K562 (cell line): ENCODE results near the gene BDH1. TPM values are rescaled to one million over a fixed set of nuclear protein-coding genes. Genes with fewer than 3 reads are reported as not detected.

ENCODE experiments used
- ARID4B ChIP-seq: sonication (generic); formaldehyde crosslinking; IDR thresholded peaks from 2 replicates; pipeline ENCODE4 v1.8.0; 2022; ENCODE audit warnings: mild to moderate bottlenecking, missing genetic modification reagents
- E2F6 ChIP-seq, 2 experiments: IDR thresholded peaks; 2 replicates each; pipeline ENCODE4 v1.6.1; 2011; ENCODE audit warnings: borderline replicate concordance in 1 of 2, control low read depth in 1 of 2, low read depth in 1 of 2, low read length in 1 of 2, mild to moderate bottlenecking in 1 of 2, mixed read lengths in 1 of 2, moderate library complexity in 1 of 2; ENCODE audit not compliant: insufficient read depth in 1 of 2, insufficient read length in 1 of 2, poor library complexity in 1 of 2, severe bottlenecking in 1 of 2; ENCODE audit errors: extremely low read depth in 1 of 2
- FOXP1 ChIP-seq: sonication (generic); formaldehyde crosslinking; IDR thresholded peaks from 2 replicates; pipeline ENCODE4 v1.8.0; 2022; ENCODE audit warnings: mild to moderate bottlenecking, missing genetic modification reagents
- MTA3 ChIP-seq: fragments of 450-650 bp; formaldehyde crosslinking; IDR thresholded peaks from 2 replicates; pipeline ENCODE4 v1.6.1; 2017; ENCODE audit warnings: mild to moderate bottlenecking, borderline replicate concordance
- MYC ChIP-seq, 2 experiments: fragments of 250-450 bp in 1 of 2; sonication (Bioruptor Pico) in 1 of 2; IDR thresholded peaks; 2 replicates each; pipeline versions ENCODE4 v1.5.1 to v1.6.1; 2012 to 2021; ENCODE audit warnings: low read depth in 2 of 2, borderline replicate concordance in 1 of 2, improper control_type of control experiment in 1 of 2, low read length in 1 of 2, mild to moderate bottlenecking in 1 of 2, moderate library complexity in 1 of 2
- POLR2AphosphoS2 ChIP-seq: IDR thresholded peaks from 2 replicates; pipeline ENCODE4 v1.6.1; 2012; ENCODE audit warnings: low read length, improper control_type of control experiment
- PPARD ChIP-seq: fragments of 250-450 bp; sonication (Bioruptor Pico); IDR thresholded peaks from 2 replicates; pipeline ENCODE4 v1.8.0; 2022; ENCODE audit warnings: inconsistent platforms, mild to moderate bottlenecking, moderate library complexity
- PYGO2 ChIP-seq: fragments of 450-650 bp; IDR thresholded peaks from 2 replicates; pipeline ENCODE4 v1.6.1; 2016; ENCODE audit warnings: mild to moderate bottlenecking, missing genetic modification characterization, moderate library complexity, missing compliant biosample characterization
- RB1 ChIP-seq: fragments of 450-650 bp; IDR thresholded peaks from 2 replicates; pipeline ENCODE4 v1.6.1; 2017; ENCODE audit warnings: low read depth, mild to moderate bottlenecking
- RFX1 ChIP-seq: fragments of 450-650 bp; IDR thresholded peaks from 2 replicates; pipeline ENCODE4 v1.6.1; 2016; ENCODE audit warnings: mild to moderate bottlenecking, moderate library complexity
- RUNX1 ChIP-seq: sonication (generic); IDR thresholded peaks from 2 replicates; pipeline ENCODE4 v1.6.1; 2016; ENCODE audit warnings: antibody characterized with exemption, low read depth
- SMC3 ChIP-seq: conservative IDR thresholded peaks from 2 replicates; pipeline ENCODE4 v1.6.1; 2011; ENCODE audit warnings: low read depth, low read length, improper control_type of control experiment; ENCODE audit not compliant: insufficient read depth
- SP1 ChIP-seq: sonication (generic); formaldehyde crosslinking; IDR thresholded peaks from 2 replicates; pipeline ENCODE4 v1.8.1; 2022; ENCODE audit warnings: mild to moderate bottlenecking, missing genetic modification reagents
- TAF9B ChIP-seq: fragments of 450-650 bp; IDR thresholded peaks from 2 replicates; pipeline ENCODE4 v1.6.1; 2018; ENCODE audit warnings: mild to moderate bottlenecking; ENCODE audit not compliant: partially characterized antibody
- TCFL5 ChIP-seq: fragments of 250-450 bp; sonication (Bioruptor Pico); conservative IDR thresholded peaks from 2 replicates; pipeline ENCODE4 v1.6.1; 2021; ENCODE audit warnings: mild to moderate bottlenecking, moderate library complexity, matching md5 sums
- ZNF134 ChIP-seq: fragments of 250-450 bp; sonication (Bioruptor Pico); conservative IDR thresholded peaks from 2 replicates; pipeline ENCODE4 v1.4.0; 2020
- ZNF280A ChIP-seq: fragments of 450-650 bp; IDR thresholded peaks from 2 replicates; pipeline ENCODE4 v1.6.1; 2018; ENCODE audit warnings: mild to moderate bottlenecking, low read depth; ENCODE audit not compliant: partially characterized antibody
- ZNF57 ChIP-seq: fragments of 450-650 bp; formaldehyde crosslinking; IDR thresholded peaks from 2 replicates; pipeline ENCODE4 v1.4.0; 2020; ENCODE audit warnings: mild to moderate bottlenecking, moderate library complexity
- polyA plus RNA-seq, 8 experiments: library from polyadenylated mRNA; depleted of rRNA in 4 of 8; stranded (reverse) in 5 of 8; unstranded in 3 of 8; fragments of >200 nt; fragmentation: Nextera tagmentation in 2 of 8; fragmentation: Illumina TruSeq in 1 of 8; extraction: Ambion mirVana in 2 of 8; extraction: Trizol in 1 of 8; gene quantifications; 2 replicates each; pipeline versions ENCODE4 v1.2.1 to v1.2.3, GENCODE V29; 2011 to 2014; ENCODE audit warnings: inconsistent platforms in 1 of 8, missing spikeins in 1 of 8
- total RNA-seq, 7 experiments: library from RNA; depleted of rRNA in 6 of 7; stranded (reverse); fragments of >200 nt in 6 of 7; fragmentation: Illumina TruSeq in 2 of 7; extraction: Trizol in 2 of 7; gene quantifications; 2 replicates each; pipeline versions ENCODE4 v1.2.1 to v1.2.3, GENCODE V29; 2011 to 2021; ENCODE audit warnings: low replicate concordance in 1 of 7
- TF ChIP-seq, protein P1 (sequence below): sonication (generic); formaldehyde crosslinking; IDR thresholded peaks from 2 replicates; pipeline ENCODE4 v1.8.0; 2022; ENCODE audit warnings: missing genetic modification reagents, mild to moderate bottlenecking, moderate library complexity, borderline replicate concordance

BDH1 gene
- total and polyA plus RNA-seq, 9 of the 15 experiments (the other 6 are each of a cell fraction or from before 2014, with no cell fraction given) = 0.07 to 0.89 (median 0.12) TPM; not detected in 3

- TF ChIP-seq ARID4B (CRISPR knock-in tag) (0 out of 2 replicates have a peak, but pooled peaks have one; percentile 32), PPARD (CRISPR knock-in tag) (no peak), ZNF280A (no peak), SP1 (peak; percentile 34), SMC3 (peak; percentile 77; the same call in 1 of the 2 replicates), FOXP1 (CRISPR knock-in tag) (no peak), E2F6 (IDR thresholded peaks at IDR 0.05; ENCODE audit: borderline replicate concordance in 1 of 2, extremely low read depth in 1 of 2, insufficient read depth in 1 of 2, insufficient read length in 1 of 2, low read depth in 1 of 2, low read length in 1 of 2, poor library complexity in 1 of 2, severe bottlenecking in 1 of 2) (no peak), PYGO2 (tag) (no peak), TCFL5 (no peak), MYC (IDR thresholded peaks at IDR 0.05; ENCODE audit: low read depth, low read length) (0 out of 2 replicates have a peak, but pooled peaks have one; percentile 14), MYC (CRISPR knock-in tag; IDR thresholded peaks at IDR 0.05; ENCODE audit: borderline replicate concordance, low read depth) (no peak), ZNF134 (CRISPR knock-in tag) (no peak), RUNX1 (peak; percentile 68; the same call in 1 of the 2 replicates), POLR2AphosphoS2 (0 out of 2 replicates have a peak, but pooled peaks have one; percentile 39), TAF9B (no peak), MTA3 (peak; percentile 18; the same call in 1 of the 2 replicates), RB1 (peak; percentile 43), RFX1 (no peak), ZNF57 (CRISPR knock-in tag) (no peak)
- TF ChIP-seq, protein P1, sequence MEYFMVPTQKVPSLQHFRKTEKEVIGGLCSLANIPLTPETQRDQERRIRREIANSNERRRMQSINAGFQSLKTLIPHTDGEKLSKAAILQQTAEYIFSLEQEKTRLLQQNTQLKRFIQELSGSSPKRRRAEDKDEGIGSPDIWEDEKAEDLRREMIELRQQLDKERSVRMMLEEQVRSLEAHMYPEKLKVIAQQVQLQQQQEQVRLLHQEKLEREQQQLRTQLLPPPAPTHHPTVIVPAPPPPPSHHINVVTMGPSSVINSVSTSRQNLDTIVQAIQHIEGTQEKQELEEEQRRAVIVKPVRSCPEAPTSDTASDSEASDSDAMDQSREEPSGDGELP (CRISPR knock-in tag) = 0 out of 2 replicates have a peak, but pooled peaks have one; percentile 29
Measured at GRCh38 chr3:197599089-197599765, 43.5 kb upstream of the BDH1 start (continued).
